Measurements from ENCODE around the gene GRM2. TPM values are rescaled to one million over a fixed set of nuclear protein-coding genes. Genes with fewer than 3 reads are reported as not detected.

Gene GRM2
- total RNA-seq = under 1 TPM in 1 of 4 donors, not detected in 3; 0.17 TPM

DNA sequence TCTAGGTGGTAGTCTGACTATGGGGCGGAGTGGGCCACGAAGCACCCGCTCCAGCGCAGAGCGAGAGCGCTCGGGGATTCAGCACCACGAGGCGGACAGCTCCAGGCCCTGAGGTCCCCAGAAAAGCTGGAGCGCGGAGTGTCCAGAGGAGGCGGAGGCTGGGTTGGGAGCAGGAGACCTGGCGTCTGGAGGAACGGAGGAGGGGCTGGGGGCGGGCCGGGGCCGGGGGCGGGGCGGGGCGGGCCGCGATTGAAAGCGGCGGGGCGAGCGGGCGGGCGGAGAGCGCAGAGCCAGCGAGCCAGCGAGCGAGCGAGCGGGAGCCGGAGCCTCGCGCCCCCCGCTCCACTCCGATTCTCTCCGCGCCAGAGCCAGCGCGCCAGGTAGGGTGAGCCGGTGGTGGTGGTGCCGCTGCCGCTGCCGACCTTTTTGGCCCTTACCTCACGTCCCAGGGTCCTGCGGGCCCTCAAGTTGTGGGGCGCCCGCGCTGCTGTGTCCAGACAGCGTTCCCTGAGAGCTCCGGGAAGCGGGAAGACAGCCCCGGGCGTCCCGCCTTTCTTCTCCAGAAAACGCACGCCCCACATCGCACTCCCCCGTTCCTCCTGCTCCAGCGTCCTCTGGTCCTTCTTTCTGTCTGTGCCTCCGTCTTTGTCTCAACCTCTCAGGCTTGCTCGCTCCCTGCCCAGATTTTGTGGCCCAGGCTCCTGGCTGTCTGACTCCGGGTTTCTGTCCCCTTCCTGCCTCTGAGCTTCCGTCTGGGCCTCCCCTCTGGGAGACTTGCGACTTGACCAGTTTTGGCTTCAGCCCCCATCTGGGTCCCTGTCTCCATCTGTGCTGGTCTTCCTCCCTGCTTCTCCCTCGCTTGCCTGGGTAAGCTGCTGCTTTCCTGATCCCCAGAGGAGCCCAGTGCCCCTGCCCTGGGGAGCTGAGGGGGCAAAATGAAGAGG, at the start of gene GRM2:
Gene GRM2 (plus strand): TSS at position 281 of the 944 bp plus-strand sequence. CDS start 1,916 bp downstream, outside the sequence.
- no peak for TF ChIP-seq CTCF (IDR thresholded peaks at IDR 0.05; ENCODE audit: low read depth)

- no peak for TF ChIP-seq CTCF (IDR thresholded peaks at IDR 0.05; ENCODE audit: low read depth)
These were observed 49.6 kb upstream of the GRM2 start for GRCh38 chr3:51657234-51657633.

GRCh38 chr3:51659942-51660341, 46.9 kb upstream of the GRM2 start:
- no peak for TF ChIP-seq CTCF (IDR thresholded peaks at IDR 0.05; ENCODE audit: low read depth)

DNA sequence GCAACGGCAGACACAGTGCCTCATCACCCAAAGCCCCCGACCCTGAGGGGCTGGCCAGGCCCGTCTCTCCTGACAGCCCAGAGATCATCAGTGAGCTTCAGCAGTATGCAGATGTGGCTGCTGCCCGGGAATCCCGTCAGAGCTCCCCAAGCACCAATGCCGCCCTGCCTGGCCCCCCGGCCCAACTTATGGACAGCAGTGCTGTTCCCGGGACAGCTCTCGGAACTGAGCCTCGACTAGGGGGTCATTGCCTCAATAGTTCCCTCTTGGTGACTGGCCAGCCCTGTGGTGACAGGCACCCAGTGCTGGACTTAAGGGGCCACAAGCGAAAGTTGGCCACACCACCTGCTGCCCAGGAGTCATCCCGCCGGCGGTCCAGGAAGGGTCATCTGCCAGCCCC, 44.4 kb upstream of the GRM2 start:
- no peak for TF ChIP-seq CTCF (IDR thresholded peaks at IDR 0.05; ENCODE audit: low read depth)

- no peak for TF ChIP-seq CTCF (IDR thresholded peaks at IDR 0.05; ENCODE audit: low read depth)
These were observed 38.1 kb upstream of the GRM2 start for GRCh38 chr3:51668756-51669155.

DNA sequence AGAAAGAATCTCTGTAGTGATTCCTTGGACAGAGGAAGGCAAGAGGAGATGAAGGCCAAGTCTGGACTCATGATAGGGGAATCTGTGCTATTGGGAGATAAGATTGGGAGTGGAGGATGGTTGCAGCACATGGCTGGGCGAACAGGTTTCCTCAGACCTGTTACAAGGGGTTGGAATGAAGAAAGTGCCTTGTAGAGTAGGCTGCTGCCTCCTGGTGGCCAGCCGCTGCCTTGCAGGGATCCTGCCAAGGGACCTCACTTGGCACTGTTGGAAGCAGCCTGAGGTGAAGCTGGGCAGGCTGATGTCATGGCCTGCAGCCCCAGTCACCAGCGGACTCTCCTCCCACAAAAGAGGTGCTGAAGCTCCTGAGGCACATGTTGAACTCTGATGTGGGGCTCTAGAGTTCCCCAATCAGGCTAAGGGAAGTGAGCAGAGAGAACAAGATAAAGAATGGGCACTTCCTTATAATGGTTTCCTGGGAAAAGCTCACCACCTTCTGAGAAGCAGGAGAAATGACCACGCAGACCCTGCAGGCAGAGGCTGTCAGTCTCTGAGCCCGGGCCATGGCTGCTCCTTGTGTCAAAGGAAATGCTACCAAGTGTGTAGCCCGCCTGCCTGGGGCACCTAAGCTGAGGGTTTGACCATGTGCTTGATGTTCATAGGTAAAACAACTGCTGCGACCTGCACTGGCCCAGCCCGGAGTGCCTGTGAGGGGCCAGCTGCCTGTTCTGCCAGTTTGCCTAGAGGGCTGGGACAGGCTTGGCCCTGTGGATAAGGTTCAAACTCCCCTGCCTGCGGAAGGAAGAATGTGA, 37.4 kb upstream of the GRM2 start:
- TF ChIP-seq CTCF (IDR thresholded peaks at IDR 0.05; ENCODE audit: low read depth) = no peak

All from subcutaneous adipose tissue (tissue), 4 donors.